ENCODE measurements around the gene CD99L2. TPM values are rescaled to one million over a fixed set of nuclear protein-coding genes. Genes with fewer than 3 reads are reported as not detected.
A peak's percentile ranks its signal among the peaks of the same experiment; 100 is the strongest.

The CD99L2 gene
- total and polyA plus RNA-seq, 2 of the 8 experiments (the other 6 are each of a cell fraction or from before 2014, with no cell fraction given): 8.0 to 8.5 TPM

DNA sequence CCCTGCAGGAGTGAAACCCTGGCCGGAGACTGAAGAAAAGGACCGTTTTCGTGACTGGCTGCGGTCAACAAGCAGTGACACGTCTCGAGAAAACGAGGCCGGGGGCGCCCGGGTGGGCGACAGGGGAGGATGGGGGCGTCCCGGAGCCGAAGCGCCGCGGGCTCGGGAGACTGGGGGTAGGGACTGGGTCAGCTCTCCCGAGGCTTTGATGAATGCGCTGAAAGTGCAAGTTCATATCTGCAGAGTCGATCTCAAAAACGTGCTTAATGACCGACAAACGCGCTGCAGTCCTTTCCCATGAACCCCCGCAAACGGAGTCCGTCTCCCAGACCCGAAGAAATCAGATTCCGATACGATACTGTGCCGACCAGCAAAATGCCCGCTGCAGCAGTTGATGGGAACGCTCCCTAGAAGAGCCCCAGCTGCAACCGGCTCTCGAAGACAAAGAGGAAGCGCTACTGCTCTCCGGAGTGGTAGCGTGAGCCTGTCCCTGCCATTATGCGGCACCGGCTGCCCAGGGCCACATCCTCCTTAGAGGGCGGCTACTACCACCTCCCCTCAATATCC is 806 bp upstream of the CD99L2 start:
- WGBS, 2 experiments (ENCODE audit: extremely low coverage in 1 of 2, insufficient coverage in 1 of 2, insufficient read length in 1 of 2, insufficient replicate concordance in 2 of 2, low coverage in 1 of 2, low lambda C conversion rate in 2 of 2, missing lambda C conversion rate in 1 of 2): 7% methylated on average over 12 of the region's 42 CpGs; no CpG with 5 or more reads in 1 of the 2 experiments
- FAIRE-seq (no peak), DNase-seq (ENCODE audit: low read depth in 1 of 2, low spot score in 2 of 2) (no peak)
- Histone ChIP-seq H4K91ac (replicated peaks; ENCODE audit: insufficient read length, low read length) (peak overlapping the region; percentile 81), H2AFZ (ENCODE audit: low read length) (no peak overlapping the region), H4K20me1 (replicated peaks in 1 of 2; ENCODE audit: control insufficient read depth in 1 of 2, insufficient read depth in 2 of 2, low read length in 2 of 2) (no peaks in the 10 kb centered on the region), H2BK15ac (ENCODE audit: low read length) (no peak overlapping the region), H3K56ac (replicated peaks; ENCODE audit: insufficient read length, low read depth, low read length) (peak overlapping the region; percentile 30), H3K4ac (replicated peaks; ENCODE audit: insufficient read length, low read depth, low read length) (peak overlapping the region; percentile 91), H3K4me3 (ENCODE audit: extremely low read depth in 1 of 4, insufficient read depth in 2 of 4, low read depth in 3 of 4, low read length in 4 of 4) (peak overlapping the region; percentile 49 to 86 (median 64)), H2BK12ac (ENCODE audit: low read depth, low read length) (peak overlapping the region; percentile 68; the same call in 1 of the 2 replicates), H3K9me3 (ENCODE audit: insufficient read depth in 2 of 2, low read depth in 1 of 2, low read length in 1 of 2) (no peaks in the 10 kb centered on the region), H3K27ac (ENCODE audit: low read depth, low read length) (peak overlapping the region; percentile 86; the same call in 1 of the 2 replicates), H2BK120ac (replicated peaks; ENCODE audit: low read depth, low read length) (peak overlapping the region; percentile 64), H4K8ac (ENCODE audit: extremely low read depth, insufficient read depth, low read length) (peak overlapping the region; percentile 85; the same call in 1 of the 2 replicates), H3K9ac (replicated peaks in 1 of 4; ENCODE audit: extremely low read depth in 1 of 4, low read depth in 3 of 4, low read length in 3 of 4) (peak overlapping the region; percentile 38 to 84 (median 77)), H3K36me3 (ENCODE audit: control insufficient read depth in 2 of 4, insufficient read depth in 4 of 4, low read length in 3 of 4) (0 out of 8 replicates have a peak, but pooled peaks cover 0 to 2% (median 0%) of the 10 kb centered on the region in 4 experiments), H3K79me2 (ENCODE audit: control insufficient read depth in 1 of 2, insufficient read depth in 2 of 2, low read length in 2 of 2) (peaks cover 0 to 21% of the 10 kb centered on the region in 2 experiments; a peak in 3 of 4 replicates), H4K5ac (ENCODE audit: insufficient read length, low read depth, low read length) (peak overlapping the region; percentile 76), H3K14ac (ENCODE audit: insufficient read length) (no peak overlapping the region), H2BK5ac (ENCODE audit: low read depth, low read length) (peak overlapping the region; percentile 44; the same call in 1 of the 2 replicates), H3K18ac (ENCODE audit: extremely low read depth, low read length) (no peak overlapping the region; the same call in 1 of the 2 replicates), H3K23me2 (ENCODE audit: low read depth, low read length) (peaks cover 5% of the 10 kb centered on the region; the same call in 1 of the 2 replicates), H3K79me1 (ENCODE audit: low read depth, low read length) (no peaks in the 10 kb centered on the region), H3K23ac (ENCODE audit: insufficient read length) (no peak overlapping the region), H3K4me1 (replicated peaks in 1 of 4; ENCODE audit: control insufficient read depth in 3 of 4, insufficient read depth in 4 of 4, low read length in 3 of 4) (peaks cover 11 to 30% (median 20%) of the 10 kb centered on the region in 4 experiments), H3K4me2 (ENCODE audit: insufficient read depth in 1 of 2, low read depth in 2 of 2, low read length in 2 of 2) (peak overlapping the region; percentile 90 to 91), H3K27me3 (replicated peaks in 1 of 4; ENCODE audit: control insufficient read depth in 3 of 4, extremely low read depth in 1 of 4, insufficient read depth in 3 of 4, low read length in 3 of 4) (no peaks in the 10 kb centered on the region; a peak in 1 of 7 replicates), H2BK20ac (ENCODE audit: low read length) (no peak overlapping the region), H2AK5ac (ENCODE audit: low read depth, low read length) (no peak overlapping the region)
- TF ChIP-seq EGR1 (IDR thresholded peaks at IDR 0.05; ENCODE audit: borderline replicate concordance, low read depth, low read length) (no peak), TAF1 (IDR thresholded peaks at IDR 0.05; ENCODE audit: low read depth, low read length) (0 out of 2 replicates have a peak, but pooled peaks have one; percentile 32), RAD21 (IDR thresholded peaks at IDR 0.05 in 1 of 2, conservative IDR thresholded peaks at IDR 0.05 in 1 of 2; ENCODE audit: low read depth in 2 of 2, low read length in 2 of 2) (no peak), POLR2AphosphoS5 (IDR thresholded peaks at IDR 0.05; ENCODE audit: low read depth, low read length) (peak; percentile 55; the same call in 1 of the 2 replicates), POLR2A (IDR thresholded peaks at IDR 0.05; ENCODE audit: control extremely low read depth in 1 of 2, low read depth in 2 of 2, low read length in 2 of 2) (peak in 1 of 2 experiments; percentile 57; a peak in 2 of 3 replicates), EP300 (IDR thresholded peaks at IDR 0.05; ENCODE audit: borderline replicate concordance in 1 of 2, low read depth in 2 of 2, low read length in 2 of 2) (no peak)
- ChIA-PET POLR2A (ENCODE audit: partially characterized antibody) (interaction anchor here (0.9 to 4.4 kb wide), 6 partner anchors 10 to 91 kb away, joined by 3 to 51 read pairs (median 4); partner anchors contain the start of gene HMGB3), CTCF (ENCODE audit: partially characterized antibody) (interaction anchor here (1.2 kb wide), 1 partner anchor 68 kb away, joined by 3 read pairs; no protein-coding TSS in a partner anchor)
